ENCODE data around the gene MESD. TPM values are rescaled to one million over a fixed set of nuclear protein-coding genes. Genes with fewer than 3 reads are reported as not detected.
A peak's percentile ranks its signal among the peaks of the same experiment; 100 is the strongest.

MESD gene
- total and polyA plus RNA-seq, 11 donors: 11.2 to 19.8 (median 14.8) TPM

- WGBS, 4 donors: 78 to 83% (median 80%) methylated on average over 15 to 16 of the region's 16 CpGs
- Histone ChIP-seq H3K9me3 (no peaks in the 10 kb centered on the region), H3K36me3 (peaks cover 0 to 66% (median 48%) of the 10 kb centered on the region in 9 donors), H3K27me3 (no peaks in the 10 kb centered on the region), H3K27ac (no peak overlapping the region), H3K4me3 (no peak overlapping the region), H3K4me1 (peaks cover 0 to 8% (median 0%) of the 10 kb centered on the region in 12 donors)
- TF ChIP-seq CTCF (IDR thresholded peaks at IDR 0.05): no peak
- TF ChIP-seq POLR2A (IDR thresholded peaks at IDR 0.05): no peak
- intact Hi-C loops (cut with DNase I): loop anchor here in 1 of 10 donors (10.0 kb wide), 1 partner anchor 48 kb away; no protein-coding TSS in a partner anchor
- DNase-seq (peak in 4 of 5 donors; percentile 46 to 71 (median 62)), ATAC-seq (peak; percentile 29 to 94 (median 81))
Observed at GRCh38 chr15:80942746-80943565, 46.7 kb downstream of the MESD start.

- intact Hi-C loops (cut with DNase I): loop anchor here in 1 of 10 donors (10.0 kb wide), 1 partner anchor 47 kb away; no protein-coding TSS in a partner anchor
Observed at GRCh38 chr15:80942266-80942665, 47.4 kb downstream of the MESD start.

GRCh38 chr15:80940851-80941250, 48.8 kb downstream of the MESD start:
- TF ChIP-seq POLR2A (IDR thresholded peaks at IDR 0.05) (no peak), CTCF (IDR thresholded peaks at IDR 0.05) (no peak)
- H3K4me1 ChIP-seq: peaks cover 0 to 8% (median 0%) of the 10 kb centered on the region in 12 donors
- DNase-seq: no peak
- intact Hi-C loops (cut with DNase I): loop anchor here in 1 of 10 donors (10.0 kb wide), 1 partner anchor 46 kb away; no protein-coding TSS in a partner anchor
- H3K36me3 ChIP-seq: peaks cover 0 to 45% (median 31%) of the 10 kb centered on the region in 9 donors
- no peak for ATAC-seq
- WGBS, 4 donors: 89 to 97% (median 96%) methylated on average over 6 of the region's 6 CpGs
- no peaks in the 10 kb centered on the region for H3K27me3 ChIP-seq
- H3K4me3 ChIP-seq: no peak overlapping the region
- H3K27ac ChIP-seq: peak overlapping the region in 1 of 12 donors; percentile 46
- H3K9me3 ChIP-seq: no peaks in the 10 kb centered on the region

More at GRCh38 chr15:80942266-80942665, 47.4 kb downstream of the MESD start:
- ATAC-seq: no peak
- Histone ChIP-seq H3K27ac (no peak overlapping the region), H3K36me3 (peaks cover 0 to 59% (median 45%) of the 10 kb centered on the region in 9 donors), H3K9me3 (no peaks in the 10 kb centered on the region), H3K27me3 (no peaks in the 10 kb centered on the region), H3K4me3 (no peak overlapping the region), H3K4me1 (peaks cover 0 to 8% (median 0%) of the 10 kb centered on the region in 12 donors)
- WGBS, 4 donors: 83 to 97% (median 84%) methylated on average over 6 to 7 of the region's 7 CpGs
- DNase-seq: no peak
- TF ChIP-seq CTCF (IDR thresholded peaks at IDR 0.05) (no peak), POLR2A (IDR thresholded peaks at IDR 0.05) (no peak)

- Histone ChIP-seq H3K27ac (peak overlapping the region in 1 of 12 donors; percentile 46), H3K4me1 (peaks cover 0 to 9% (median under 1%) of the 10 kb centered on the region in 12 donors), H3K27me3 (no peaks in the 10 kb centered on the region), H3K36me3 (peaks cover 0 to 41% (median 29%) of the 10 kb centered on the region in 9 donors), H3K9me3 (no peaks in the 10 kb centered on the region), H3K4me3 (no peak overlapping the region)
- 94 to 97% (median 96%) methylated on average over 4 of the region's 4 CpGs for WGBS, 4 donors
- no peak for ATAC-seq
- TF ChIP-seq CTCF (IDR thresholded peaks at IDR 0.05) (no peak), POLR2A (IDR thresholded peaks at IDR 0.05) (no peak)
- intact Hi-C loops (cut with DNase I): loop anchor here in 1 of 10 donors (10.0 kb wide), 1 partner anchor 46 kb away; no protein-coding TSS in a partner anchor
- DNase-seq: no peak
Observed at GRCh38 chr15:80940331-80940730, 49.3 kb downstream of the MESD start.

Measured in heart left ventricle (tissue), 16 donors.